ENCODE data around the gene RAI1.

RAI1 gene

DNA sequence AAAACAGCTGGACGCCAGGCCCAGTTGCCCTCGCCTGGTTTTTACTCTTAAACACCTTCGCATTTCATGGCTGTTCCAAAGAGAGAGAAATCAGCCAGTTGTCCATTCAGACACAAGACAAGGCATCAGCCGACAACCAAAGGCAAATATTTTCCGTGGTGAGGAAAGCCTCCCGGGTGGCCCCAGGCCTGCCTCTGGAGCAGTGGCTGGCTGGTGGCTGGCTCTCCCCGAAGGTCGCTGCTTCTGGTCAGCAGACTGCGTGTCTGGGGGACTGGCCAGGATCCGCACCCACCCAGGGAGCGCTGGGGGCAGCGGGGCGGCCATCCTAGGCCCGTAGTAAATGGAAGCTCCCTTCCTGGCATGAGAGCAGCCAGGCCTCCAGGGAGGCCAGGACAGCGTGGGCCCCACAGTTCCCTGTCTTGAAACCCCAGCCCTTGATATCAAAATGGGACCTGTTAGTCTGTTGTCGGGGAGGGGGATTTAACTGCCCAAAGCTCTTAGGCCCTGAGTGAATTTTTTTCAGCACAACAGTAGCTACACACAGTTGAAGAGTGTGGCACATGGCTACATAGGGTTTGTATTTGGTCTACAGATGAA is 97.9 kb downstream of the RAI1 start:
- H4K8ac ChIP-seq (ENCODE audit: low read depth, low read length), result no peak overlapping the region
- no peak overlapping the region for H4K91ac ChIP-seq (ENCODE audit: low read depth, low read length, poor library complexity)
- H3K9ac ChIP-seq (ENCODE audit: low read depth, low read length, poor library complexity), result peak overlapping the region; percentile 79
- no peak overlapping the region for H3K4me3 ChIP-seq (ENCODE audit: low read length in 2 of 2)
- H3K36me3 ChIP-seq (replicated peaks in 1 of 2; ENCODE audit: control insufficient read depth in 2 of 2, insufficient read depth in 2 of 2, low read length in 2 of 2), result peaks cover 0 to 16% of the 10 kb centered on the region in 2 donors
- no peak overlapping the region for H2BK5ac ChIP-seq (ENCODE audit: low read length)
- no CpG with 5 or more reads among the region's 16 CpGs for WGBS, 2 donors (ENCODE audit: extremely low coverage in 2 of 2, insufficient read length in 2 of 2, insufficient replicate concordance in 1 of 2)
- H3K9me3 ChIP-seq (replicated peaks in 1 of 2; ENCODE audit: control insufficient read depth in 2 of 2, insufficient read depth in 1 of 2, low read depth in 1 of 2, low read length in 2 of 2), result no peaks in the 10 kb centered on the region
- H2BK12ac ChIP-seq (ENCODE audit: low read length), result no peak overlapping the region
- peak overlapping the region; percentile 87 for H3K18ac ChIP-seq (ENCODE audit: low read length)
- H3K27me3 ChIP-seq (ENCODE audit: control insufficient read depth in 3 of 3, insufficient read depth in 3 of 3, low read depth in 1 of 3, low read length in 3 of 3), result peaks cover 0 to 2% (median 0%) of the 10 kb centered on the region in 3 experiments
- DNase-seq (ENCODE audit: low spot score), result no peak
- peak overlapping the region; percentile 53 for H2AK5ac ChIP-seq (ENCODE audit: low read depth, low read length)
- H3K14ac ChIP-seq (ENCODE audit: low read length), result no peak overlapping the region
- H3K4ac ChIP-seq (ENCODE audit: low read length), result peak overlapping the region; percentile 17
- H3K4me1 ChIP-seq (ENCODE audit: control insufficient read depth in 2 of 2, insufficient read depth in 1 of 2, low read depth in 1 of 2, low read length in 2 of 2), result peaks cover 27 to 32% of the 10 kb centered on the region in 2 donors
- no peak overlapping the region for H2BK15ac ChIP-seq (ENCODE audit: low read length)
- H3K4me2 ChIP-seq (ENCODE audit: insufficient read depth, low read length, poor library complexity, severe bottlenecking), result no peak overlapping the region
- H2BK120ac ChIP-seq (ENCODE audit: low read depth, low read length), result no peak overlapping the region
- H3K79me1 ChIP-seq (ENCODE audit: low read depth, low read length), result peaks cover 8% of the 10 kb centered on the region
- no peak overlapping the region for H3K27ac ChIP-seq (replicated peaks; ENCODE audit: low read length)
- no peak overlapping the region for H3K23ac ChIP-seq (ENCODE audit: low read depth, low read length, poor library complexity)
- no peak overlapping the region for H2AFZ ChIP-seq (ENCODE audit: low read length)

DNA sequence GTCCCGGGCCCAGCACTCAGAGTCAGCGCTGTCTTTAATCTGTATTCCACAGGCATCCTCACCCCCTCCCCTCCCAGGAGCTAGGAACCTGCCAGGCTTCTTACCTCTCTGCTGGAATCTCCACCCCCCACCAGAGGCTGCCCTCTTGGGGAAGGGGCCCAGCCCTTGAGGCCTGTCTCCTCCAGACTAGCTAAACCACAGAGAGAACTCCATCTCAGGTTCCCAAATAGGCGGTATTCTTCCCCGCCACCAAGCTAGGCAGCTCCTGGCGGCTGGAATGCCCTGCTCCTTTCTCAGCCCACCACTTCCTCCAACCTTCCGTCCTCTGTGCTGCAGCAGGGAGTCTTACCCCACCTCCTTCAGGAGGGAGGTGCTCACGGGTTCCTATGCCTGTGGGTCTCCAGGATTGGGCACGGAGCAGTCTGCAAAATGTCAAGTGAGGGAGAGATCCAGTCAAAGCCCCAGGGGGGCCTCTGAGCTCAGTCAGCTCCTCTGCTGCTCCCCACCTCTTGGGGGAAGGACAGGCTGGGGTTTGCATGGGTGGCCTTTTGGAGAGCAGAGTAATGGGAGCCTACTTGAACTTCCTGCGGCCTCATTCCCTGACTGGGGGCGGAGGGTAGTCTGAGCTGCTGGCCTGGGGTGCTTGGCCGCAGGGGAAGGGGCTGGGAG is 99.8 kb downstream of the RAI1 start:
- H4K8ac ChIP-seq (ENCODE audit: low read depth, low read length), result no peak overlapping the region
- peaks cover 0 to 2% (median 0%) of the 10 kb centered on the region in 3 experiments for H3K27me3 ChIP-seq (ENCODE audit: control insufficient read depth in 3 of 3, insufficient read depth in 3 of 3, low read depth in 1 of 3, low read length in 3 of 3)
- no peak overlapping the region for H3K14ac ChIP-seq (ENCODE audit: low read length)
- peak overlapping the region; percentile 56 for H3K27ac ChIP-seq (replicated peaks; ENCODE audit: low read length)
- H3K9me3 ChIP-seq (replicated peaks in 1 of 2; ENCODE audit: control insufficient read depth in 2 of 2, insufficient read depth in 1 of 2, low read depth in 1 of 2, low read length in 2 of 2), result no peaks in the 10 kb centered on the region
- peak overlapping the region; percentile 38 for H2BK120ac ChIP-seq (ENCODE audit: low read depth, low read length)
- no peak overlapping the region for H3K4ac ChIP-seq (ENCODE audit: low read length)
- peak overlapping the region; percentile 77 for H2BK5ac ChIP-seq (ENCODE audit: low read length)
- WGBS, 2 donors (ENCODE audit: extremely low coverage in 2 of 2, insufficient read length in 2 of 2, insufficient replicate concordance in 1 of 2), result no CpG with 5 or more reads among the region's 11 CpGs
- DNase-seq (ENCODE audit: low spot score), result peak; percentile 68
- no peak overlapping the region for H2BK12ac ChIP-seq (ENCODE audit: low read length)
- peaks cover 45 to 48% of the 10 kb centered on the region in 2 donors for H3K4me1 ChIP-seq (ENCODE audit: control insufficient read depth in 2 of 2, insufficient read depth in 1 of 2, low read depth in 1 of 2, low read length in 2 of 2)
- peak overlapping the region; percentile 38 for H3K9ac ChIP-seq (ENCODE audit: low read depth, low read length, poor library complexity)
- peak overlapping the region; percentile 95 for H2AK5ac ChIP-seq (ENCODE audit: low read depth, low read length)
- H2AFZ ChIP-seq (ENCODE audit: low read length), result no peak overlapping the region
- peak overlapping the region; percentile 10 for H2BK15ac ChIP-seq (ENCODE audit: low read length)
- peak overlapping the region; percentile 87 for H3K18ac ChIP-seq (ENCODE audit: low read length)
- peak overlapping the region; percentile 97 for H3K4me2 ChIP-seq (ENCODE audit: insufficient read depth, low read length, poor library complexity, severe bottlenecking)
- H3K23ac ChIP-seq (ENCODE audit: low read depth, low read length, poor library complexity), result no peak overlapping the region
- no peak overlapping the region for H4K91ac ChIP-seq (ENCODE audit: low read depth, low read length, poor library complexity)
- peaks cover 21% of the 10 kb centered on the region for H3K79me1 ChIP-seq (ENCODE audit: low read depth, low read length)
- H3K4me3 ChIP-seq (ENCODE audit: low read length in 2 of 2), result peak overlapping the region; percentile 0 to 60
- H3K36me3 ChIP-seq (replicated peaks in 1 of 2; ENCODE audit: control insufficient read depth in 2 of 2, insufficient read depth in 2 of 2, low read length in 2 of 2), result peaks cover 0 to 11% of the 10 kb centered on the region in 2 donors

DNA sequence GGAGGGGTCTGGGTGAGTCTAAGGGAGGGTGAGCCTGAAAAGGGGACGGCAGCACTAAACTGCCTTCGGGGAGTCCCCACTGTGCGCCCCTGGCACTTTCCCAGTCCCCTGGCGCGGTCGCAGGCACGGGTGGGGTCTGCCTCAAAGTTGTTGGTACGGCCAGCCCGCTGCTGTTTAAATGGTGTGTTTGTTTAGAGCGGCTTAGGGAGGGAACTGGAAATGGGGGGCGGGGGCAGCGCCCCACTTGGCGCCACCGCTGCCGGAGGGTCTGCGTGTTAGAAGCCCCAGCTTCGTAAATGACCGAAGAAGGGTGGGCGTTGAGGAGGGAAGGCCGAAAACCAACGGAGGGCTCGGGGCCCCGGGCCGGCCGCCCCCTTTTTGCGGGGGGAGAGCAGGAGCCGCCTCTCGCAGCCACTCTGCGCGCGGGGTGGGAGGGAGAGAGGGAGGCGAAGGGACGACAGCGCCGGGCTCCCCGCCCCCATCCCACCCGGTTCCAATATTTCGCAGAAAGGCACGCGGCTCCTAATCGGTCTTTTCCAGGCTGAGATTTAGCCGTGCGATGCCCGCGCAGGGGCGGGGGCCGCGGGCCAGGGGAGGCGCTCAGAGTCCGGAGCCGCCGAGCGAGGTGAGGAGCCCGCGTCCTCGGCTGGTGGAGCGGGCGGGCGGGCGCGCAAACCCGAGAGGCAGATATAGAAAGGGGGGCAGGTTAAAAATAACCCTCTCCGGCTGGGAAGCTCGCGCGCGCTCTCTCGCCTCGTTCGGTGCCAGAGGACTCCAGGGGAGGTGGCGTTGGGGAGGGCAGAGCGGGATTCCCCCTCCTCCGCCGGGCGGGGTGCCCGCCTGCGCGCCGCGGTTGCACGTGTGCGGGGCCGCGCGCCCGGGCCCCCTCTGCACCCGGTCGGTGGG is 100.6 kb downstream of the RAI1 start:
- H3K9me3 ChIP-seq (replicated peaks in 1 of 2; ENCODE audit: control insufficient read depth in 2 of 2, insufficient read depth in 1 of 2, low read depth in 1 of 2, low read length in 2 of 2), result no peaks in the 10 kb centered on the region
- no peak overlapping the region for H3K27ac ChIP-seq (replicated peaks; ENCODE audit: low read length)
- peak overlapping the region; percentile 72 for H3K9ac ChIP-seq (ENCODE audit: low read depth, low read length, poor library complexity)
- H3K4me2 ChIP-seq (ENCODE audit: insufficient read depth, low read length, poor library complexity, severe bottlenecking), result peak overlapping the region; percentile 97
- peak overlapping the region; percentile 60 to 74 for H3K4me3 ChIP-seq (ENCODE audit: low read length in 2 of 2)
- peaks cover 23% of the 10 kb centered on the region for H3K79me1 ChIP-seq (ENCODE audit: low read depth, low read length)
- no peak overlapping the region for H3K14ac ChIP-seq (ENCODE audit: low read length)
- peak overlapping the region; percentile 85 for H2AFZ ChIP-seq (ENCODE audit: low read length)
- H3K27me3 ChIP-seq (ENCODE audit: control insufficient read depth in 3 of 3, insufficient read depth in 3 of 3, low read depth in 1 of 3, low read length in 3 of 3), result peaks cover 0 to 2% (median 0%) of the 10 kb centered on the region in 3 experiments
- H2BK120ac ChIP-seq (ENCODE audit: low read depth, low read length), result peak overlapping the region; percentile 48
- peak overlapping the region; percentile 48 for H3K23ac ChIP-seq (ENCODE audit: low read depth, low read length, poor library complexity)
- peak overlapping the region; percentile 42 for H3K4ac ChIP-seq (ENCODE audit: low read length)
- H2BK5ac ChIP-seq (ENCODE audit: low read length), result peak overlapping the region; percentile 77
- peaks cover 49 to 50% of the 10 kb centered on the region in 2 donors for H3K4me1 ChIP-seq (ENCODE audit: control insufficient read depth in 2 of 2, insufficient read depth in 1 of 2, low read depth in 1 of 2, low read length in 2 of 2)
- H3K18ac ChIP-seq (ENCODE audit: low read length), result peak overlapping the region; percentile 87
- H4K8ac ChIP-seq (ENCODE audit: low read depth, low read length), result no peak overlapping the region
- H3K36me3 ChIP-seq (replicated peaks in 1 of 2; ENCODE audit: control insufficient read depth in 2 of 2, insufficient read depth in 2 of 2, low read length in 2 of 2), result peaks cover 0 to 6% of the 10 kb centered on the region in 2 donors
- H2AK5ac ChIP-seq (ENCODE audit: low read depth, low read length), result peak overlapping the region; percentile 95
- H4K91ac ChIP-seq (ENCODE audit: low read depth, low read length, poor library complexity), result no peak overlapping the region
- WGBS, 2 donors (ENCODE audit: extremely low coverage in 2 of 2, insufficient read length in 2 of 2, insufficient replicate concordance in 1 of 2), result no CpG with 5 or more reads among the region's 88 CpGs
- peak; percentile 47 for DNase-seq (ENCODE audit: low spot score)
- H2BK15ac ChIP-seq (ENCODE audit: low read length), result peak overlapping the region; percentile 51
- no peak overlapping the region for H2BK12ac ChIP-seq (ENCODE audit: low read length)

All from neuronal stem cell (in vitro differentiated cells).